ENCODE data around the gene PTCH1. TPM values are rescaled to one million over a fixed set of nuclear protein-coding genes. Genes with fewer than 3 reads are reported as not detected.

Gene PTCH1
- total and polyA plus RNA-seq, 5 experiments from 2014 or later = 10.5 to 49.6 (median 18.1) TPM

GRCh38 chr9:95479330-95479729 is 37.4 kb downstream of the PTCH1 start:
- POLR2A ChIA-PET = no interaction called here
- peaks cover 9 to 31% (median 15%) of the 10 kb centered on the region in 4 donors for H3K4me1 Mint-ChIP-seq
- no peak for ATAC-seq
- peaks cover 18 to 93% (median 53%) of the 10 kb centered on the region in 3 donors for H3K36me3 Mint-ChIP-seq
- no peak for DNase-seq
- H3K9me3 Mint-ChIP-seq = no peaks in the 10 kb centered on the region
- H3K27me3 Mint-ChIP-seq = peaks cover 0 to 13% (median 0%) of the 10 kb centered on the region in 5 donors
- H3K27ac Mint-ChIP-seq = no peak overlapping the region
- no peak overlapping the region for H3K4me3 Mint-ChIP-seq

- peaks cover 18 to 93% (median 61%) of the 10 kb centered on the region in 3 donors for H3K36me3 Mint-ChIP-seq
- no peak for DNase-seq
- H3K4me1 Mint-ChIP-seq = peaks cover 9 to 21% (median 11%) of the 10 kb centered on the region in 4 donors
- H3K27ac Mint-ChIP-seq = no peak overlapping the region
- peaks cover 0 to 11% (median 0%) of the 10 kb centered on the region in 5 donors for H3K27me3 Mint-ChIP-seq
- H3K9me3 Mint-ChIP-seq = no peaks in the 10 kb centered on the region
- no peak for ATAC-seq
- no peak overlapping the region for H3K4me3 Mint-ChIP-seq
- POLR2A ChIA-PET = no interaction called here
Observed at GRCh38 chr9:95478335-95478734, 38.4 kb downstream of the PTCH1 start.

- POLR2A ChIA-PET = no interaction called here
- DNase-seq (no peak), ATAC-seq (no peak)
- Mint-ChIP-seq H3K27me3 (peaks cover 0 to 11% (median 0%) of the 10 kb centered on the region in 5 donors), H3K27ac (no peak overlapping the region), H3K9me3 (no peaks in the 10 kb centered on the region), H3K4me3 (no peak overlapping the region), H3K36me3 (peaks cover 18 to 94% (median 64%) of the 10 kb centered on the region in 3 donors), H3K4me1 (peaks cover 9 to 19% (median 11%) of the 10 kb centered on the region in 4 donors)
Observed at GRCh38 chr9:95477885-95478284, 38.9 kb downstream of the PTCH1 start.

GRCh38 chr9:95477441-95477840 is 39.3 kb downstream of the PTCH1 start:
- Mint-ChIP-seq H3K27me3 (peaks cover 0 to 11% (median 0%) of the 10 kb centered on the region in 5 donors), H3K4me3 (no peak overlapping the region), H3K4me1 (peaks cover 9 to 19% (median 11%) of the 10 kb centered on the region in 4 donors), H3K27ac (no peak overlapping the region), H3K36me3 (peaks cover 18 to 95% (median 65%) of the 10 kb centered on the region in 3 donors), H3K9me3 (no peaks in the 10 kb centered on the region)
- ATAC-seq = no peak
- POLR2A ChIA-PET = no interaction called here
- DNase-seq = no peak

- POLR2A ChIA-PET = no interaction called here
Observed at GRCh38 chr9:95468791-95469190, 48.0 kb downstream of the PTCH1 start.

GRCh38 chr9:95465115-95465514 is 51.7 kb downstream of the PTCH1 start:
- peak overlapping the region in 1 of 10 donors; percentile 11 for H3K4me3 Mint-ChIP-seq
- DNase-seq = no peak
- peaks cover 0 to 6% (median 0%) of the 10 kb centered on the region in 5 donors for H3K27me3 Mint-ChIP-seq
- no peak overlapping the region for H3K27ac Mint-ChIP-seq
- no peak for ATAC-seq
- H3K36me3 Mint-ChIP-seq = peaks cover 0 to 76% (median 41%) of the 10 kb centered on the region in 3 donors
- H3K9me3 Mint-ChIP-seq = peaks cover 0 to 2% (median 0%) of the 10 kb centered on the region in 9 donors
- POLR2A ChIA-PET = no interaction called here
- peaks cover 21 to 44% (median 37%) of the 10 kb centered on the region in 4 donors for H3K4me1 Mint-ChIP-seq

More at GRCh38 chr9:95468791-95469190, 48.0 kb downstream of the PTCH1 start:
- peaks cover 0 to 3% (median 0%) of the 10 kb centered on the region in 5 donors for H3K27me3 Mint-ChIP-seq
- ATAC-seq (no peak), DNase-seq (no peak)
- H3K9me3 Mint-ChIP-seq = no peaks in the 10 kb centered on the region
- H3K36me3 Mint-ChIP-seq = peaks cover 5 to 89% (median 52%) of the 10 kb centered on the region in 3 donors
- peaks cover 4 to 16% (median 6%) of the 10 kb centered on the region in 4 donors for H3K4me1 Mint-ChIP-seq
- no peak overlapping the region for H3K27ac Mint-ChIP-seq
- H3K4me3 Mint-ChIP-seq = no peak overlapping the region

- peak overlapping the region; percentile 71 to 88 (median 82) for H3K4me3 Mint-ChIP-seq
- peak overlapping the region in 9 of 10 donors; percentile 8 to 82 (median 67) for H3K27ac Mint-ChIP-seq
- peaks cover 4 to 75% (median 41%) of the 10 kb centered on the region in 3 donors for H3K36me3 Mint-ChIP-seq
- ATAC-seq (no peak), DNase-seq (peak in 1 of 10 donors; percentile 1)
- peaks cover 0 to 6% (median 0%) of the 10 kb centered on the region in 5 donors for H3K27me3 Mint-ChIP-seq
- POLR2A ChIA-PET = interaction anchor here (0.7 to 3.1 kb wide), 10 partner anchors 10 to 551 kb away, joined by 3 to 15 read pairs (median 6); partner anchors contain the start of gene PTCH1
- peaks cover 21 to 44% (median 40%) of the 10 kb centered on the region in 4 donors for H3K4me1 Mint-ChIP-seq
- peaks cover 0 to 2% (median 0%) of the 10 kb centered on the region in 9 donors for H3K9me3 Mint-ChIP-seq
Observed at GRCh38 chr9:95463148-95464060, 53.4 kb downstream of the PTCH1 start.

- ATAC-seq = peak; percentile 96 to 97
- POLR2A ChIA-PET = interaction anchor here (0.6 to 3.1 kb wide), 11 partner anchors 9 to 583 kb away, joined by 3 to 15 read pairs (median 5); partner anchors contain the start of gene PTCH1
- Mint-ChIP-seq H3K4me1 (peaks cover 21 to 44% (median 40%) of the 10 kb centered on the region in 4 donors), H3K27ac (peak overlapping the region; percentile 24 to 92 (median 74)), H3K27me3 (peaks cover 0 to 6% (median 0%) of the 10 kb centered on the region in 5 donors), H3K9me3 (peaks cover 0 to 2% (median 0%) of the 10 kb centered on the region in 9 donors), H3K4me3 (peak overlapping the region; percentile 71 to 90 (median 87)), H3K36me3 (peaks cover 4 to 77% (median 46%) of the 10 kb centered on the region in 3 donors)
- DNase-seq = peak; percentile 48 to 92 (median 81)
Observed at GRCh38 chr9:95462249-95463147, 54.3 kb downstream of the PTCH1 start.

- Mint-ChIP-seq H3K27ac (peak overlapping the region in 5 of 10 donors; percentile 24 to 91 (median 82)), H3K9me3 (peaks cover 0 to 2% (median 0%) of the 10 kb centered on the region in 9 donors), H3K27me3 (peaks cover 0 to 6% (median 0%) of the 10 kb centered on the region in 5 donors), H3K36me3 (peaks cover 6 to 79% (median 47%) of the 10 kb centered on the region in 3 donors), H3K4me3 (peak overlapping the region; percentile 71 to 90 (median 87)), H3K4me1 (peaks cover 21 to 44% (median 40%) of the 10 kb centered on the region in 4 donors)
- POLR2A ChIA-PET = interaction anchor here (2.2 to 3.1 kb wide), 4 partner anchors 8 to 49 kb away, joined by 5 to 15 read pairs (median 8); no protein-coding TSS in a partner anchor
- DNase-seq (no peak), ATAC-seq (no peak)
Observed at GRCh38 chr9:95461448-95462248, 55.1 kb downstream of the PTCH1 start.

GRCh38 chr9:95460518-95461164 is 56.1 kb downstream of the PTCH1 start:
- peaks cover 0 to 6% (median 0%) of the 10 kb centered on the region in 5 donors for H3K27me3 Mint-ChIP-seq
- no peak for DNase-seq
- peak overlapping the region in 5 of 10 donors; percentile 4 to 36 (median 29) for H3K4me3 Mint-ChIP-seq
- peaks cover 8 to 79% (median 50%) of the 10 kb centered on the region in 3 donors for H3K36me3 Mint-ChIP-seq
- peaks cover 21 to 44% (median 40%) of the 10 kb centered on the region in 4 donors for H3K4me1 Mint-ChIP-seq
- POLR2A ChIA-PET = interaction anchor here (3.1 kb wide), 1 partner anchor 47 kb away, joined by 15 read pairs; no protein-coding TSS in a partner anchor
- H3K9me3 Mint-ChIP-seq = peaks cover 0 to 2% (median 0%) of the 10 kb centered on the region in 9 donors
- no peak for ATAC-seq
- no peak overlapping the region for H3K27ac Mint-ChIP-seq
